ENCODE data around the gene ACLY.

The ACLY gene

DNA sequence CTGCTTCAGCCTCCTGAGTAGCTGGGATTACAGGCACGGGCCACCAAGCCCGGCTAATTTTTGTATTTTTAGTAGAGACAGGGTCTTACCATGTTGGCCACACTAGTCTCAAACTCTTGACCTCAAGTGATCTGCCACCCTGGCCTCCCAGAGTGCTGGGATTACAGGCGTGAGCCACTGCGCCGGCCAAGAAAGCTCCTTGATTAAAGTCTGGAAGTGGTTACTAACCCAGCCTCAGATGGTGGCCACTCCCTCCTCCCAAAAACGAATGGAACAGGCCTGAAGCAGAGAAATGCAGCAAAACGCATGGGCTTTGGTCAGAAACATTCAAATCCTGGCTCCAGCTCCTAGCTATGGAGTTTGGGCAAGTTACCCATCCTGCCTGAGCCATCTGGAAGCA lies 94.7 kb downstream of the ACLY start:
- DNase-seq: no peak

DNA sequence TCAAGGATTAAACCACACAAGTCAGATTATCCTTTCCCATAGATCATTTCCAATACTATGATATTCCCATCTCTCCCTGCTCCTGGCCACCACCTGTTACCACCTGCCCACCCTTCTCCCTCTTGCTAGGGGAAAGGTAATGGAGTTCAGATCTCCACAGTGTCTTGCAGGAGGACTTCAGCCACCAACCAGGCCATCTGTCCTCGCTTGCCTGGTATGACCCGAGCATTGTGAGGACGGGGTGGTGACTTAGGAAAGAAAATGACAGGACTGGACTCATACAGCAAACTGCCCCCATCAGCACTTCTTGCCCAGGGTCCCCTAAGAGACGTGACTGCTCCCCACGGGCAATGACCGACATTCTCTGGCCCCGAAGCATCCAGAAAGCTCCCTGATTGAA lies 95.2 kb downstream of the ACLY start:
- DNase-seq: no peak

DNA sequence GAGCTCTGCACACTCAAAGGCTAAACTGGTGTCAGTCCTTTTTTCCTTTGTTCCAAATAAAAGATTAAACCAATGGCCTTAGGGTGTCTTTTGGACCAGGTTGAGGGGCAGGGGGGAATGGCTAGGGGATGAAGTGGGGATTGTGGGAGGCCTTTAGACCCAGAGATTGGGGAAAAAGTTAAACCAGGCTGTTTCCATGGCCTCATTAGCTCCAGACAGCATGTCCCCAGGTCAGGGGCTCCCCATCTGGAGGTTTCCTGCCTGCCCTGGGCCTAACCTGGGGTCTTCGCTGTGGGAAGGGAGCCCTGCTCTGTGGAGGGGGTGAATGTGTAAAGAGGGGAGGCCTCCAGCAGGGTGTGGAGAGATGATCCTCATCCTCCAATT lies 95.6 kb downstream of the ACLY start:
- DNase-seq: no peak

DNA sequence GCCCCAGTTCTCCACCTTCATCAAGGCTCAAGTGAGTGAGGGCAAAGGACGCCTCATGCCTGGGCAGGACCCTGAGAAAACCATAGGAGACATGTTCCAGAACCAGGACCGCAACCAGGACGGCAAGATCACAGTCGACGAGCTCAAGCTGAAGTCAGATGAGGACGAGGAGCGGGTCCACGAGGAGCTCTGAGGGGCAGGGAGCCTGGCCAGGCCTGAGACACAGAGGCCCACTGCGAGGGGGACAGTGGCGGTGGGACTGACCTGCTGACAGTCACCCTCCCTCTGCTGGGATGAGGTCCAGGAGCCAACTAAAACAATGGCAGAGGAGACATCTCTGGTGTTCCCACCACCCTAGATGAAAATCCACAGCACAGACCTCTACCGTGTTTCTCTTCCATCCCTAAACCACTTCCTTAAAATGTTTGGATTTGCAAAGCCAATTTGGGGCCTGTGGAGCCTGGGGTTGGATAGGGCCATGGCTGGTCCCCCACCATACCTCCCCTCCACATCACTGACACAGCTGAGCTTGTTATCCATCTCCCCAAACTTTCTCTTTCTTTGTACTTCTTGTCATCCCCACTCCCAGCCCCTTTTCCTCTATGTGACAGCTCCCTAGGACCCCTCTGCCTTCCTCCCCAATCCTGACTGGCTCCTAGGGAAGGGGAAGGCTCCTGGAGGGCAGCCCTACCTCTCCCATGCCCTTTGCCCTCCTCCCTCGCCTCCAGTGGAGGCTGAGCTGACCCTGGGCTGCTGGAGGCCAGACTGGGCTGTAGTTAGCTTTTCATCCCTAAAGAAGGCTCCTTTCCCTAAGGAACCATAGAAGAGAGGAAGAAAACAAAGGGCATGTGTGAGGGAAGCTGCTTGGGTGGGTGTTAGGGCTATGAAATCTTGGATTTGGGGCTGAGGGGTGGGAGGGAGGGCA lies 96.3 kb downstream of the ACLY start:
- no peak for DNase-seq

DNA sequence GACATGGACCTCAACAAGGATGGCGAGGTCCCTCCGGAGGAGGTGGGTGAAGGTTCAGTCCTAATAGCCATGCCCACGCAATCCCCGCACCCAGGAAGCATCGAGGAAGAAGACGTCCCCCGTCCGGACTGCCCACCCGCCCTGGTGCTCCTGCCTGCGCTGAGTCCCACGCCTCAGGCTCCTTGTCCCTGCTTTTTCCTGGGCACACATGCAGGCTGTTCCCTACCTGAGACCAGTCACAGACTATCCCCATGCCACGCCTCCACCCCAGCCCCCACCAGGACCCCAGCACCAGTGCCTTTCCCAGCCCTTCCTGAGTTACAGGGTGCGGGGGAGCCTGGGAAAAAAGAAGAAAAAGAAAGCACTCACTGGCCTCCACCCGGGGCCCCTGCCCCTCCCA lies 97.0 kb downstream of the ACLY start:
- no peak for DNase-seq

DNA sequence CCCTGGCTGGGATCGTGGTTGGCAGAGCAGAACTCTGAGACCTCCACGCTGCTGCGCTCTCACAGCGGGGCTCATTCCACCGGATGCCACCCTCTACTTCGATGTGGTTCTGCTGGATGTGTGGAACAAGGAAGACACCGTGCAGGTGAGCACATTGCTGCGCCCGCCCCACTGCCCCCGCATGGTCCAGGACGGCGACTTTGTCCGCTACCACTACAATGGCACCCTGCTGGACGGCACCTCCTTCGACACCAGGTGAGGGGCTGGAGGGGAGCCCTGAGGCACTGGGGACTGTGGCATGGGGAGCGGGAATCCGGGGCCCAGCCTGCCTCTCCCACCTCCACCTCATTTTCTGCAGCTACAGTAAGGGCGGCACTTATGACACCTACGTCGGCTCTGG lies 100.7 kb downstream of the ACLY start:
- no peak for DNase-seq

Data from NCI-H345 (cell line).